ENCODE data around the gene CCDC17.
"Not testable (repeated sequence)": the region's sequence is repeated elsewhere in the genome, so short reads cannot be mapped to it uniquely, and the experiment has no call there.

CCDC17 gene

DNA sequence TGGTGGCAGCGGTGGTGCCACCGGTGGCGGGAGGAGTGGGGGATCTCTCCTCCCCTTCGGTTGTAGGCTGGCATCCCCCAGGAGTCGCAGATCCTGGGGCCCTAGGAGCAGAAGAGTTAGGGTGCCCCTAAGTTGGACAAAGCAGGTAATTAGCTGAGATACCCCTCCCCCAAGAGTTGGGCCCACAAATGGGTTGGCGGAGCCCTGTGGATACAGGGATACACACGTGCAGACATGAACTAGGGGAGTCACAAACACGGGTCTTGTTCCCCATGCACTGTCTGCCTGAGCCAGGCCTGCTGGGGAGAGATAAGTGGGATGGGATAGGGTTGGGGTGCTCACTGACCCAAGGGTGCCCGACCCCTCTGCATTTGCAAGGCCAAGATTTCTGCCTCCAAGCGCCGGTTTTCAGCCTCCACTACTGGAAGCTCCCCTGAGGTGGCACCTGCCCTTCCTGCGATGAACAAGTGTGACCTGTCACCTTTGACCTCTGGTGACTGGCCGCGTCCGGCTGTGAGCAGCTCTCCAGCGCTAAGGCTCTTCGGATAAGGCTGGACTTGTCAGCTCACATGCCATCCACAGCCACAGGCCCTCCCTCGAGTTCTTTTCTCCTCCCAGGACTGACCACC is 1.8 kb downstream of the CCDC17 start:
- DNase-seq (ENCODE audit: low spot score), result peak; percentile 28

DNA sequence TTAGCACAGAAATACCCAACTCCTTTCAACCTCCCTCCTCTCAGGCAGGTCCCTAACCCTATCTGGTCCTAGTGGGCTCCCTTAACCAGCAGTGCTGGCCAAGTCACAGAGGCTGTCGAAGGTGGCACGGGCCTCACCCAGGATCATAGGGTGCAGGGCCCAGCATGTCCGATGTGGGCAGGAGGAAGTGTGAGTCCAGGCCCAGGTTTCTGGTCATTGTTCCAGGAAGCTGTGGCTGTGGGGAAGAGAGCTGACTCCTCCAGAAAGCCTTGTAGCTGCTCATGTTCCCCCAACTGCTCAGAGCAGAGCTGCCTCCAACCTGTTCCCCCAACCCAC is 2.4 kb downstream of the CCDC17 start:
- DNase-seq (ENCODE audit: low spot score), result peak; percentile 21

DNA sequence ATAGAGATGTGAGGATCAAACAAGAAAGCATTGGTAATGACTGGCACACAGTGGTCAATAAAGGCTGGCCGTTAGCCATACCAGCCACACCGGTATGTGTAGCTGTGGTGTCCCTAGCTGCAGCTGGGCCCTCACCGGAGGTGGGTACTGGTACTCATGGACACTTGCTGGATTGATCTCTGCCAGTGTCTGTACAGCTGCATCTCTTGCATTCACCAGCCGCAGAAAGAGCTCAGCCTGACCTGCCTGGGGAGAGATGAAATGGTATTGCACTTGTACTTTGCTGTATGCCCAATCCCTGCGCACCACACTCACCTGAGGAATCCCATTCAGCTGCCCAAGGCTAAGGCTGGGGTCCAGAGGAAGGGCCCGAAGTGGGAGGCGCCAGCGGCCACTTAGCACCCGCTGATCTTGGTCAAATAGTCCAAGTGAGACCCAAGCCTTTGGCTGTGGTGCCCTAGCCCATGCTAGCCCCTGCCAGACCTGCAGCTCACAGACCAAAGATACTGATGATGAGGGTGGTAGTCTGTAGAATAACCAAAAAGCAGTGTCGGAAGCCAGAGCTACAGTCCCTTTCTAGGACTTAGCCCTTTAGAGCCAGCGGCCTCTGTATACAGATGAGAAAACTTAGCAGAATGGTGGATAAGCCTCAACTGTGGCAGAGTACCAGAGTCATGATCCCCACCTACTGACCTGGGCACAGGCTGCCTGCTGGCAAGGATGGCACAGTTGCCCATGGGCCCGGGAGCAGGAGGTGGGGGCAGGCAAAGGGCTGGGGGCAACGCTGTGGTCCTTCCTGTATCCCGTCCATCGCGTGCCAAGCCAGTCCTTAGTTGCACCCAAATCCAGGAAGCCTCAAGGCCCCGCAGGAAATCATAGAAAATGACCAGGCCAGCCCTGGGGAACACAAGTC is 3.0 kb downstream of the CCDC17 start:
- DNase-seq (ENCODE audit: low spot score), result peak; percentile 25

DNA sequence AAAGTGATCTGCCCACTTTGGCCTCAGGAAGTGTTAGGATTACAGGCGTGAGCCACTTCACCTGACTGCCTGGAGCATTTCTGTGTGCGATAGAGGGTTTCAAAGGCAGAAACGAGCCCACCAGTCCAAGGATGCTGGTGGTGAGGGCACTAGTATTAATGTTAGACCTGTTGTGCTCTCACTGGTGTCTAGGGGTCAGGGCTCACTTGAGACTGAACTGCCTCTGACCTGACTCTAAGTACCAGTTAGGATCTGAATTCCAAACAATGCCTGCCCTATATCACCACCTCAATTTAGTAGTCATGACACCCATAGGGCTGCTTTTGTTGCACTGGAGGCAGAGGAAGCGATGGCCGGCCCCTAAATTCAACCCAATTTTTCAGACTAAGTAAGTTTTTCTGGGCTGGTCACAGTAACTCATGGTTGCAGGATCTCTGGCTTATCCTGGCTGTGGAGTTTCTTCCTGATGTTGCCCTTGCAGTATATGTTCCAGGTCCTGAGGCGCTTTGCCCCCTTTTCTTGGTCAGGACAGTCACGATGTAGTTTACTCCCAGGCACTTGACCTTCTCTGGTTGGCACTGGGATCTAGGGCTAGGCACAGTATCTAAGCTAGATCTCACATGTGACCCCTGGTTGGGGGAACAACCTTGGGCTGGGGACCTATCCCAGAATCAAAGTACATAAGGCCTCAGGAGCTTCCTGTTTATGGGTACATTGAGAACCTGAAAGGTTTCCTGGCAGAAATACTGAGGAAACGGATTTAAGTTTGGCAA is 4.5 kb downstream of the CCDC17 start:
- DNase-seq (ENCODE audit: low spot score), result peak; percentile 19

DNA sequence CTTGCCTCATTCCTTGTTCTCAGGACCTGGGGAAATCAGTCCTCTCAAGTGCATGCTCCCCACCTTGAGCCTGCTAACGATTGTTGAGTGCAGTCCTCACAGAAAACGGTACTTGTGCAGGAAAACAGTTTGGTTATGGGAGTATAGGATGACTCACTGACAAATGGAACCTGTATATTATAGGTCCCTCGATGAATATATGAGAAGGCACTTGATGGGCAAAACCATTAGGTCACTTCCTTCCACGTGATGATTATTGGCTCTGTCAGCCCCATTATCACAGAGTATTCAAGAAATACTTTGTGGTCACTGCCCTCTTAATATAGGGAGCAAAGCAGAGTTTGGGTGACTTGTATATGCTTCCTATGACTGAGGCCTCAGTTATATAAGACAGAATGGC is 6.2 kb downstream of the CCDC17 start:
- no peak for DNase-seq (ENCODE audit: low spot score)

DNA sequence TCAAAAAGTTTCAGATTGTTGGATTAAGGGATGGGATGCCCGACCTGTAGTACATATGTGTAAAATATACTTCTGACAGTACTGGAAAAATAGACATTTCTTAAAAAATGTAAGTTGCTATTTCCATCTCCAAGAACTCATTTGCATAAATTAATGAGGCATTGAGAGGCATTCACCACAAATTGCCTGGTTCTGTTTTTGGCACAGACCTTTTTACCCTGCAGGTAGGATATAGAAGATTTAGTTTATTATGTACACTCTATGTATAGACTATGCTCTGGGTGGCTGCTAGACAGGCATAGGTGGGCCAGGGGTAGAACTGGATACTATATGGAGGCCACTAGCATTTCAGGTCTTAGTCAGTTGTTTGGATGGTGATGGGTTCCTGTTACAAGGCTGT is 8.0 kb downstream of the CCDC17 start:
- DNase-seq (ENCODE audit: low spot score), result no peak

DNA sequence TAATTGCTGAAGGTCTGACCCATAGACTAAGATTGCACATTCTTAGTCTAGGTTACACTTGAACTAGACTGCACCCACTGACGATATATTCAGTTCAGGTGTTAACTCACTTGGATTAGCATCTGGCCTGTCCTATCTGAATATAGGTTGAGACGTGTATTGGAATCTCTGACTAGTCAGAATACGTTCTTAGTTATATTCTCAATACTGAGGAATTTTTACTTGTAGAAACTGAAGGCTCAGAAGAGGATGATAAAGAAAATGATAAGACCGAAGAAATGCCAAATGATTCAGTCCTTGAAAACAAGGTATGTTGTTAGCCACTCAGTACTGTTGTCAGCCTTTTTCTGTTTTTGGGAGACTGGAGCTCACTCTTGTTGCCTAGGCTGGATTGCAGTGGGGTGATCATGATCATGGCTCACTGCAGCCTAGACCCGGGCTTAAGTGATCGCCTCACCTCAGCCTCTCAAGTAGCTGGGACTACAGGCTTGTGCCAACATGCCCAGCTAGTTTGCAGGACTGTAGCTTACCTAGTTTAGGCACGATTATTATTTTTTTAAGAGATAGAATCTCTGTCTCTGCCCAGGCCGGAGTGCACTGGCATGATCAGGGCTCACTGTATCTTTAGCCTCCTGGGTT is 10.8 kb downstream of the CCDC17 start:
- no peak for DNase-seq (ENCODE audit: low spot score)

DNA sequence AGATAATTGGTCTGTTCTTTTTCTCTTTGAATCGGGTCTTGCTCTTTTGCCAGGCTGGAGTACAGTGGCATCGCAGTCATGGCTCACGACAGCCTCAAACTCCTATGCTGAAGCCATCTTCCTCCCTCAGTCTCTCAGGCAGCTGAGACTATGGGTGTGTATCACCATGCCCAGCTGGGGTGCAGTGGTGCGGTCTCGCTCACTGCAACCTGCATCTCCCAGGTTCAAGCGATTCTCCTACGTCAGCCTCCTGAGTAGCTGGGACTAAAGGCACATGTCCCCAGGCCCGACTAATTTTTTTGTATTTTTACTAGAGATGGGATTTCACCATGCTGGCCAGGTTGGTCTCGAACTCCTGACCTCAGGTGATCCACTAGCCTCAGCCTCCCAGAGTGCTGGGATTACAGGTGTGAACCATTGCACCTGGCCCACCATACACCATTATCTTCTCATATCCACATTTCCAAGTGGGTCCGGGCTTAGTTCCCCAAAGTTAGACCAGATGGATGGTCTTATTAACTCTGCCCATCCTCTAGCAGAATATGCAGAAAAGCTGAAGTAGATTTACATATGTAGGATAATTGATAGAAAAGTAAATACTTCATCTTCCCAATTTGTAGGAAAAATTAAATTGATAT is 13.1 kb downstream of the CCDC17 start:
- DNase-seq (ENCODE audit: low spot score), result no peak

DNA sequence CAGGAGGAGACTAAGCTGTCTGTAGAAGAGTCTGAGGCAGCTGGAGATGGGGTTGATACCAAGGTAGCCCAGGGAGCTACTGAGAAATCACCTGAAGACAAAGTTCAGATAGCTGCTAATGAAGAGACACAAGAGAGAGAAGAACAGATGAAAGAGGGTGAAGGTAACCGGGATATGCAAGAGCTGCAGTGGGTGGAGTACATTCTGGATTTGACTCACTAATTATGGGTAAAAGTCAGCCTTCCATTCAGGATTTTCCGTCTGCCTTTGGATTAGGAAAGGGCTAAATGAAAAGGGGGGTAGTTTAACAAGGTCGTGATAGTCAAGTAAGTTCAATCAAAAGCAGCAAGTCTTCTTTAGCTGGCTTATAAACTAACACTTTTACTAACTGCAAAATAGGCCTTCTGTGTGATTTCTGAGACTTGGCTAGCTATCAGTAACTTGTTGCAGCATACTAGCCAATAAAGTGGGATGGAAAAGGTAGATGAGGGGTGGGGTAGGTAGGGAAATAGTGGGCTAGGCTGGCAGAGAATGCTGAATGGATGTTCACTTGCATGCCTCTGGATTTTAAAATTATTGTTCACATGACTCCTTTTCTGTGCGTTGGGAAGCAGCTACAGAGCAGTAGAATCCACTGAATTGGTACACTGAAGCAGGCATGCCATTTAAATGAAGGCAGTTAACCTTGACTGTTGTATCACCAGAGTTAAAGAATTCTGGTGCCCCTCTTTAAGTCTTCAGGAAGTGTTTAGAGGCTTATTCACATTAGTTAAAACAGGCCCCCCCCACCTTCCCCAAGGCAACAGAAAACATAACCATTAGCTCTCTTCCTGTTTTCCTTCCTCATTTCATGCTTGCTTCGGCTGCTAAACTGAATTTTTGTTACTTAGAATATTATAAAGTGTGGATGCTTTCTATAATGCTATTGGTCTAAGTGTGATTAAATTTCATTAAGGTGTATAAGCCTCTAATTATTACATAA is 15.4 kb downstream of the CCDC17 start:
- no peak for DNase-seq (ENCODE audit: low spot score)

DNA sequence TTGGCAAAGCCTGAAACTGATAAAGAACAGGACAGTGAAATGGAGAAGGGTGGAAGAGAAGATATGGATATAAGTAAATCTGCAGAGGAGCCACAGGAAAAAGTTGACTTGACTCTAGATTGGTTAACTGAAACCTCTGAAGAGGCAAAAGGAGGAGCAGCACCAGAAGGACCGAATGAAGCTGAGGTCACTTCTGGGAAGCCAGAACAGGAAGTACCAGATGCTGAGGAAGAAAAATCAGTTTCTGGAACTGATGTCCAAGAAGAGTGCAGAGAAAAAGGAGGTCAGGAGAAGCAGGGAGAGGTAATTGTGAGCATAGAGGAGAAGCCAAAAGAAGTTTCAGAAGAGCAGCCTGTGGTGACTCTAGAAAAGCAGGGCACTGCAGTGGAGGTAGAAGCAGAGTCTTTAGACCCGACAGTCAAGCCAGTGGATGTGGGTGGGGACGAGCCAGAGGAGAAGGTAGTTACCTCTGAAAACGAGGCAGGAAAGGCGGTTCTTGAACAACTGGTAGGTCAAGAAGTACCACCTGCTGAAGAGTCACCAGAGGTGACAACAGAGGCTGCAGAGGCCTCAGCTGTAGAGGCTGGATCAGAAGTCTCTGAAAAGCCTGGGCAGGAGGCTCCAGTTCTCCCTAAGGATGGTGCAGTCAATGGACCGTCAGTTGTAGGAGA is 16.3 kb downstream of the CCDC17 start:
- DNase-seq (ENCODE audit: low spot score), result no peak

DNA sequence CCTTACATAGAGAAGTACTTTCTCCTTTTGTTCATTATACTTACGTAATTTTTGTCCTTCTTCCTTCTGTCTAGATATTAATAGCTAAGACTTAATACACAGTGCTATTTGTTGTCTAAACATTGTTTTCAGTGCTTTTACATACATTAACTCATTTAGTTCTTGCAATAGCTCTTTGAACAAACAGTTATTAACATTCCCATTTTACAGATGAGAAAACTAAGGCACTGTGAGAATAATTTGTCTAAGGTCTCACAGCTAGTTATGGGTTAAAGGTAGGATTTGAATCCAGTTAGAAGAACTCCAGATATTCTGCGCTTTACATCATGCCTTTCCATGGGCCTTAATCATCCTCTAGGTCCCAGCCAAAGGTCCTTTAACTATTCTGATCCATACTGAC is 19.6 kb downstream of the CCDC17 start:
- DNase-seq (ENCODE audit: low spot score), result no peak

DNA sequence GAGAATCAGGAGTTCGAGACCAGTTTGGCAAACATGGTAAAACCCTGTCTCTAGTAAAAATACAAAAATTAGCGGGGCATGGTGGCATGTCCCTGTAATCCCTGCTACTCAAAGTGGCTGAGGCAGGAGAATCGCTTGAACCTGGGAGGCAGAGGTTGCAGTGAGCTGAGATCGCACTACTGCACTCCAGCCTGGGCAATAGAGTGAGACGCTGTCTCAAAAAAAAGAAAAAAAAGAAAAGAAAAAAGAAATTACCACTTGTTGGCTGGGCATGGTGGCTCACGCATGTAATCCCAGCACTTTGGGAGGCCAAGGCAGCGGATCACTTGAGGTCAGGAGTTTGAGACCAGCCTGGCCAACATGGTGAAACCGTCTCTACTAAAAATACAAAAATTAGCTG is 27.1 kb downstream of the CCDC17 start:
- DNase-seq (ENCODE audit: low spot score), result not testable (repeated sequence)

DNA sequence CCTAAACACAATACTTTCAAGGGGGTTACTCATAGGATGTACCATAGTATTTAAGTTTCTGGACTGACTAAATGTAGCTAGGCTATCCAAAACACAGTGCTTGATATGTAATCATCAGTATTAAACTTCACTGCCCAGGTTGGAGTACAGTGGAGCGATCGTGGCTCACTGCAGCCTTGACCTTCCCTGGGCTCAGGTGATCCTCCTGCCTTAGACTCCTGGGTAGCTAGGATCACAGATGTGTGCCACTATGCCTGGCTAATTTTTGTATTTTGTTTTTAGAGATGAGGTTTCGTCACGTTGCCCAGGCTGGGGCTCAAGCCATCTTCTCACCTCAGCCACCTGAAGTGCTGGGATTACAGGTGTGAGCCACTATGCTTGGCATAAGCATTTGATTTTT is 29.4 kb downstream of the CCDC17 start:
- DNase-seq (ENCODE audit: low spot score), result no peak

DNA sequence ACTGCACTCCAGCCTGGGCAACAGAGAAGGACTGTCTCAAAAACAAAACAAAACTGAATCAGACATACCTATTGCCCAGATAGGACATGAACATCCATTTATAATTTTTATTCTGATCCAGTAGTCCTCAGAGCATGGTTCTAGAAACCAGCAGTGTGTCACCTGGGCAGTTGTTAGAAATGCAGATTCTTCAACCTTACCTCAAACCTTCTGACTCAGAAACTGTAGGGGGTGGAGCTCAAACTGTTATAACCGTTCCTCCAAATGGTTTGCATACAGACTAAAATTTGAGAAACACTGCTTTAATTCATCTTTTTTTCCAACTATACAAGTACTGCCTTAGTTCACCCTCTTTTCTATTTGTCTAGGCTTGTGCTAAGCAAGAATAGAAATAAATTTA is 34.0 kb downstream of the CCDC17 start:
- DNase-seq (ENCODE audit: low spot score), result no peak

DNA sequence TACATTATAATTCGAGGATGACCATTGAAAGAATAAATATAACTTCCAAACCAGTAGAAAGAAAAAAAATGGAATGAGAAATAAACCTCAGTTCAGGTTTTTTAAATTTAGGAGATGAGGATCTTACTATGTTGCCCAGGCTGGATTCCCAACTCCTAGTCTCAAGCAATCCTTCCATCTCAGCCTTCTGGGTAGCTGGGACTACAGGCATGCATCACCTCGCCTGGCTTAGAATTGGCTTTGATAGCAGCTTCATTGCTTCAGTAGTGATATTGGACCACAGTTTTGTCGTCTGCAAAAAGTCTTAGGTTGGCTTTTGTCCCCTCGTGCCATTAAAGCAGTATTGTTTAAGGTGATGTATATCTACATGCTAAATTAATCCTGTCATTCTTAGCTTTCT is 37.1 kb downstream of the CCDC17 start:
- DNase-seq (ENCODE audit: low spot score), result no peak

DNA sequence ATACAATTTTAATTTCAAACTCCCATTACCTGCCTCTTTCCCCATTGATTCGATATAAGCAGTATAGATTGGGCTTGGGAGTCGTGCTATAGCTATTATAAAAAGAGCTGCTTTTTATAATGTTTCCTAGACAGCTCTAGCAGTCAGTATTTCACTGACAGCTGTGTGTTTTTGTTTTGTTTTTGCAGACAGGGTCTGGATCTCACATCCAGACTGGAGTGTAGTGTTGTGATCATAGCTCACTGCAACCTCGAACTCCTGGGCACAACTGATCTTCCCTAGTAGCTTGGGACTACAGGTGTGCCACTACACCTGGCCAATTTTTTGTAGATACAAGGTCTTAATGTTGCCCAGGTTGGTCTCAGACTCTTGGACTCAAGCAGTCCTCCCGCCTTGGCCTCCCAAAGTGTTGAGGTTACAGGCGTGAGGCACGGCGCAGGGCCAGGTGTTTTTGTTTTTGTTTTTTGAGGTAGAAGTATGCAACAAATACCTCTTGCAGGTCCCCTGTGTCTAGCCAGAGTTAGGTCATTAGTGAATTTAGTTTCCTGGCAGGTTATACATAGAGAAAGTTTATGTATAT is 38.3 kb downstream of the CCDC17 start:
- DNase-seq (ENCODE audit: low spot score), result no peak

DNA sequence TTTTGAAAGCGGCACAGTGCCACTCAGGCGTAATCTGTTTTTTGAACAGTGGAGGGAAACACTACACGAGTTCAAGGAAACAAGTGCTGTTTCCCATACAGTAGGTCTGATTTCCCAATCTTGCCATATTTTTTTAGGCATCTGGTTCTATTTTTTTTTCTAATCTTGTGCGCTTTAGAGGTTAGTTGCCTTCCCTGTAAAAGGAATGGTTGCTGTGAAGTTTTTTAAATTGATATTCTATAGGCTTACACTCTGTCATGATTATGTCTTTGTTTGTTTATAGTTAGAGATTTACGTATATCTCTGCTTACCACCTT is 38.8 kb downstream of the CCDC17 start:
- DNase-seq (ENCODE audit: low spot score), result no peak

DNA sequence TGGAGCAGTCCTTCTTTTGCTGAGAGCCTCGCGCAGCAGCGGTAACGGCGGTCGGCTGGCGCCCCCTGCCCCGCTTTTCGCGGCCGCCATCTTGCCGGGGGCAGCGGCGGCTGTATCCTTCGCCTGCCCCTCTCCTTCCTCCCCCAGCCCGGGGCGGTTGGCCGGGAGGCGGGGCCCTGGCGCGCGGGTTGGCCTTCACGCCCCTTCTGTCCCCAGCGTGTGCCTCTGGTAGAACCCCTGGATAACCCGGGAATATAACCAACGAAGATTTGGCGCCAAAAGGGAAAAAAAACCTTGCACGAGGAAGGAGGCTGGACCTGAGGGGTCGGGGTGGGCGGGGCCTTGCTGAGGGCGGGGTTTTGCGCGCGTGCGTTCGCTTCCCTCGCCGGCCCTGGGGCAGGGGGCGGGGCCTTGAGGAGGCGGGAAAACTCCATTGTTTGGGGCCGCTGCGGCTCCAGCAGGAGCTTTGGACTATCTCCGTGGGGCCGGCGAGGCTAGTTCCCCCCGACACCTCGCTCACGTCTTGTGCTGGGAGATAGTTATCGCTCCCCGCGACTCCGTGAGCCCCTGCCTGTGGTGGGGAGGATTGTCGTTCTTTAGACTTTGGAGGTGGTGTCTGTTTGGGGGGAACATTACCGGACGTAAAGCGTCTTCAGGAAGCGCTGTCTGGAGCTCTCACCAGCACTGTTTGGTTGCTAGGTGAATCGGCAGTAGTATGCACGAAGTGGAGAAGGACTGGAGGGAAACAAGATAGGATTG is 39.3 kb downstream of the CCDC17 start:
- DNase-seq (ENCODE audit: low spot score), result peak; percentile 93

DNA sequence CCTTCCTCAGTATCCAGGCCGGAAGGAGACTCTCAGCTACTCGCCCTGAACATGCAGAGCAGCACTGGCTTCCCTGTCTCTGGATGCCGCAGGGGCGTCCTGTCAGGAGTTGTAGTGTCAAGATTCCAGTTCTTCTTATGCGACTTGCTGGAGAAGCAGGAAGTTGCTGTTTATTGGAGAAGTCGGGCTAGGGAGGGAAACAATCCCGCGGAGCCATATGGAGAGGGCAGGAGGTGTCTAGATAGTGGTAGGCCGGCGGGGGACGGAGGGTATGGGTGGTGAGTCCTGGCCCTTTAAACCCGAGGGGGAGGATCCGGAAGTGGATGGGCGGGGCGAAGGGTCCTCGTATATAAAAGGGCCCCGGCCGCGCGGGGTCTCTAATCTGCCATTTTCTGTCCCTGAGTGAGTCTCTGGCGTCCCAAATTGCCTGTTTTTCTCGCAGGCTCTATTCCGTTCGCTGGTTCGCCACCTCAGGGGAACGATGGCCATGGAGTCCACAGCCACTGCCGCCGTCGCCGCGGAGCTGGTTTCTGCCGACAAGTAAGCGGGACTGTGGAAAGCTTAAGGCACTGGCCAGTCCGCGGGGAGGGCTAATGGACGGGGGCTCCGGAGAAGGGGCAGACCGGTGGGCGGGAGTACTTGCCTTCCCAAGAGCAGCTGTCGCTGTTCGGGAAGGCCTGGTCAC is 40.0 kb downstream of the CCDC17 start, which contains the start of gene NASP:
TSS of gene NASP (plus strand) at position 376 of the 685 bp plus-strand sequence. CDS start at position 482, 106 bp downstream.
- peak; percentile 86 for DNase-seq (ENCODE audit: low spot score)
